Measurements from ENCODE around the gene BOD1.
"Not testable (repeated sequence)": the region's sequence is repeated elsewhere in the genome, so short reads cannot be mapped to it uniquely, and the experiment has no call there.

BOD1 gene

DNA sequence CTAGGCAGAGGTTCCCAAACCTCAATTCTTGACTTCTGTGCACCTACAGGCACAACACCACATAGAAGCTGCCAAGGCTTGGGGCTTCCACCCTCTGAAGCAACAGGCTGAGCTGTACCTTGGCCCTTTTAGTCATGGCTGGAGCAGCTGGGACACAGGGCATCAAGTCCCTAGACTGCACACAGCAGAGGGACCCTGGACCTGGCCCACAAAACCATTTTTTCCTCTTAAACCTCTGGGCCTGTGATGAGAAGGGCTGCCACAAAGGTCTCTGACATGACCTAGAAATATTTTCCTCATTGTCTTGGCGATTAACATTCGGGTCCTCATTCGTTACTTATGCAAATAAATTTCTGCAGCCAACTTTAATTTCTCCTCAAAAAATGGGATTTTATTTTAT is 30.3 kb downstream of the BOD1 start:
- H3K9me3 ChIP-seq (ENCODE audit: control insufficient read depth, insufficient read depth, low read length); H3K36me3 ChIP-seq (ENCODE audit: insufficient read depth, low read length); H3K4me1 ChIP-seq (ENCODE audit: insufficient read depth, low read length); H3K9ac ChIP-seq (ENCODE audit: low read depth, low read length): not testable (repeated sequence)

DNA sequence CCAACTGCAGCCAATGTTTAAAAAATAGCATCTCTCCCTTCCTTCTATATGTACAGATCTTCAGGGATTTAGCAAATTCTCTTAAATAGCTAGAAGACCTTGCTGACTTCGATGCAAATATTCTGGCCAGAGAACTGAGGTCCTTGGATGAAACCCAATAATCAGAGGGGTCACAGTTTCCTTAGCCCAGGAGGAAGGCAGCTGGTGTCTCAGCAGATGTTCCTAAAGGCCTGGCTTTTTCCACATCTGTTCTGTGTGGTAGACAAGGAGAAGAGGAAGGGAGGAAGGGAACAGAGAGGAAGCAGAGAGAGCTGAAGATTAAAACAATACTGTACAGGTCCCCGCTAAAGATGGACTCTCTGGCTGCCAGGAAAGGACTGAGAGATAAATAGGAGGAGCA is 33.1 kb downstream of the BOD1 start:
- H3K4me1 ChIP-seq (ENCODE audit: insufficient read depth, low read length) = no peaks in the 10 kb centered on the region
- H3K36me3 ChIP-seq (ENCODE audit: insufficient read depth, low read length) = no peaks in the 10 kb centered on the region
- H3K9me3 ChIP-seq (ENCODE audit: control insufficient read depth, insufficient read depth, low read length) = peaks cover 9% of the 10 kb centered on the region
- H3K9ac ChIP-seq (ENCODE audit: low read depth, low read length) = no peak overlapping the region

DNA sequence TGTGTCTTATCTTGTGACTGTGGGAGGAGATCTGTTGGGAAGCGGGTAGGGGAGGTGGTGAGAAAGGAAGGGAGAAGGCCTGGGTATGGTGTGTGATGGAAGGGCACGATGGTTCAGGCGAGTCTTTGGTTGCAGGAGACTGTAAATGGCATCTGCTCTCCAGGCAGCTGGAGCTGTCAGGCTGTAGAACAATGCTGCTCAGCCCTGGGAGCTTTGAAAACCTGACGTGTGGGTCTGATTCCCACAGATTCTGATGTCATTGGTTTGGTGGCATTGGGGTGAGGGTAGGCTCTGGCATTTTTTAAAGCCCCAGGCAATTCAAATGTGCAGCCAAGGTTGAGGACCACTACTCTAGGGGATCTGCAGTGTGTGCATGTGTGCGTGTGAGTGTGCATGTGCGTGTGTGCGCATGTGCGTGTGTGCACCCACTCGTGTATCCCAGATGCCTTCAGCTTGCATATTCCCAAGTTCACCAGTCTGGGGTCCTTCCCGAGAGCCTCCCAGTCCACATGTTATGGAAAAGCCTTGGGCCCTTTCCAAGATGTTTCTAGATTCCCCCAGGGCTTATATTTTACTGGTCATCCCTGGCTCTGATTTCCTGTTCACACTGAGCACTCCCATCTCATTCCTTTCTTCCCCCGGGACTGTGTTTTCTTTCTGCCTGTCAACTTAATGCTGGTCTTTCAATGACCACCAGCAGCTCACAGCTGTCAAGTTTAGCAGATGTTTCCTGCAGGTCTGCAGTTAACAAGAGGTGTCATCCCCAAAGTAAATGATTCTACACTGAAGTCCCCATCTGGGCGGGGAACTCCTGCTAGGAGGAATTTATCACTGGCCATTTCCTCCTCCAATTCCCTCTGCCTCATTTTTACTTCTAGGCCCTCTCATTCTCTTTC is 34.0 kb downstream of the BOD1 start:
- H3K4me1 ChIP-seq (ENCODE audit: insufficient read depth, low read length) = no peaks in the 10 kb centered on the region
- peaks cover 9% of the 10 kb centered on the region for H3K9me3 ChIP-seq (ENCODE audit: control insufficient read depth, insufficient read depth, low read length)
- H3K36me3 ChIP-seq (ENCODE audit: insufficient read depth, low read length) = no peaks in the 10 kb centered on the region
- no peak overlapping the region for H3K9ac ChIP-seq (ENCODE audit: low read depth, low read length)

DNA sequence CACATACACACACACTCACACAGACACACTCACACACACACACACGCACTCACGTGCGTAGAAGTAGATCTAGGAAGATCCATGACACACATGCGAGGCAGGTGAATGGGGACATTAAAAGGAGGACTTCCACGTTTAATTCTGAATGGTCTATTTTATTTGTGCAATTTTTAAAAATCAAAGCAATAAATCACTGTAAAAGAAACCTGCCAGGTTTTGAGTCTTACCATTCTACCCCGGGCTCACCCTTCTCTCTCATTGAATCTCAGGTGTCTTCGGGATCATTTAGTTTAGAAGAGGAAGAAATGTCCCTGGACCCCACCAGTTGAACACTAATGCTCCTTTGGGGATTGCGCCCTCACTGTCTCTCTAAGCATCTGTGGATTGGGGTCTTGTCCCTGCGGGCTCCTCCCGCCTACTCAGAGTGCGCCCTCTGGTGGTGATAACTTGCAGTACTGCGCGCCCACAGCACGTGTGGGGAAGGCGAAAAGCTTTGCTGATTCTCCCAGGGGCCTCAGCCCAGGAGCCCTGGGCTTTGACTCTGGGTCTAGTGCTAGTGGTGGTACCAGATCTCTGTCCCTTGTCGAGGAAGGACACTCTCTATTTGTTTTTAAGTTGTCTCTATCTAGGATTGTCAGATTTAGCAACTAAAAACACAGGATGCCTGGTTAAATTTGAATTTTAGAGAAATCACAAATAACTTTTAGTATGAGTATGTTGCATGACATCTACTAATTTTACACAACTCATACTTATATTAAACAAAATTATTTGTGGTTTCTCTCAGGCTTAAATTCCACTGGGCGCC is 34.8 kb downstream of the BOD1 start:
- Histone ChIP-seq H3K9ac (ENCODE audit: low read depth, low read length) (no peak overlapping the region), H3K36me3 (ENCODE audit: insufficient read depth, low read length) (no peaks in the 10 kb centered on the region), H3K9me3 (ENCODE audit: control insufficient read depth, insufficient read depth, low read length) (0 out of 2 replicates have a peak, but pooled peaks cover 4% of the 10 kb centered on the region), H3K4me1 (ENCODE audit: insufficient read depth, low read length) (no peaks in the 10 kb centered on the region)

DNA sequence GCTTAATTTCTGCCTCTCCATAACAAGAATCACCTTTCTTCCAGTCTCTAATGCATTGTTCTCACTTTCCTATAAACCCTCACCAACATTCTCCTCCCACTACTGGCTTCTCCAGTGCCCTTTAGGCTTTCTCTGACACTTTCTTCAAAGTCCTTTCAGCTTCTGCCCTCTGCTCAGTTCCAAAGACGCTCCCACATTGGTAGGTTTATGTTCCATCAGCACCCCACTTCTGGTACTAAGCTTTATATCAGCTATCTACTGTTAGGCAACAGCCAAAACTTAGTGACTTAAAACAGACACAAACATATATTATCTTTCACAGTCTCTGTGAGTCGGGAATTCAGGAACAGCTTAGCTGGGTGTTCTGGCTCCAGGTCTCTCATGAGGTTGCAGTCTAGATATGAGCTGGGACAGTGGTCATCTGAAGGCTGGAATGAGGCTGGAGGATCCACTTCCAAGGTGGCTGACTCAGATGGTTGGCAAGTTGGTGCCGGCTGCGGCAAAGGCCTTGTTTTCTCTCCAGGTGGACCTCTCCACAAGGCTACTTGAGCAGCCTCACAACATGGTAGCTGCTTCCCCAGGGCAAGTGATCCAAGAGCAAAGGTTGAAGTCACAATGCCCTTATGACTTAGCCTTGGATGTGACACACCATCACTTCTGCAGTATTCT is 37.4 kb downstream of the BOD1 start:
- no peaks in the 10 kb centered on the region for H3K36me3 ChIP-seq (ENCODE audit: insufficient read depth, low read length)
- no peak overlapping the region for H3K9ac ChIP-seq (ENCODE audit: low read depth, low read length)
- H3K4me1 ChIP-seq (ENCODE audit: insufficient read depth, low read length) = peaks cover 6% of the 10 kb centered on the region; the same call in 1 of the 2 replicates
- H3K9me3 ChIP-seq (ENCODE audit: control insufficient read depth, insufficient read depth, low read length) = 0 out of 2 replicates have a peak, but pooled peaks cover 4% of the 10 kb centered on the region

DNA sequence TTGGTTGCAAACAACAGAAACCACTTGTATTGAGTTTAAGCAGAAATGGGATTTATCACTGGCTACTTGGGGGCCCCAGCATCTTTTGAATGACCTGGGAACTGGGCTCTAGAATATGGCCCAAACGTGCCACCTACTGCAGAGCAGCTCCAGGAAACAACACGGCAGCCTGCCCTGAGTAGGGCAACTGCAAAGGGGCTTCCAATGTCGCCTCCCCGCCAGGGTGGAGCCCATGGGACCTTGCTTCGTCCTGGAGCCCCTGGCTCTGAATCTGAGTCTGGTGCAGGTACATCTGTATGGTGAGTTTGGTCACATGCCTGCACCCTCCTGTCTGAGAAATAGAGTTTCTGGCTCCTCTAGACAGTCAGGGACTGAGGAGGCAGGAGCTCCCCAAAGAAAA is 38.6 kb downstream of the BOD1 start:
- Histone ChIP-seq H3K9ac (ENCODE audit: low read depth, low read length) (no peak overlapping the region), H3K9me3 (ENCODE audit: control insufficient read depth, insufficient read depth, low read length) (0 out of 2 replicates have a peak, but pooled peaks cover 4% of the 10 kb centered on the region), H3K36me3 (ENCODE audit: insufficient read depth, low read length) (no peaks in the 10 kb centered on the region), H3K4me1 (ENCODE audit: insufficient read depth, low read length) (peaks cover 6% of the 10 kb centered on the region; the same call in 1 of the 2 replicates)

DNA sequence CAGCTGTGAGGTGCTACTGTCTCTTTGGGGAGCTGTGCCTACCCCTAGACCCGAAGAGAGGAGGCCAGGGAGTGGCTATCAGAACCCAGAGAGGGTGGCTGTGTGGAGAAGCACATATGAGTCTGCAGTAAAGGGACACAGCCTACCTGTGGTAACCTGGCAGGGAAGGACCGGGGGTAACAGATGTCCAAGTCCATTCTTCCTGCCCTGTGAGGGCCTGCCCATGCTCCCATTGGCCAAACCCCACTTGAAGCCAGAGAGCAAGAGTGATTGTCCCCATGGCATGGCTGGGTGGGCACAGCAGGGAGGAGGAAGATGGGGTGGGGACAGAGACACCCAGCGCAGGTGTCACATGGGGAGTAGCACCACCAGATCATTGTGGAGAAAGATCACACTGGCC is 39.3 kb downstream of the BOD1 start:
- H3K4me1 ChIP-seq (ENCODE audit: insufficient read depth, low read length) = peaks cover 6% of the 10 kb centered on the region; the same call in 1 of the 2 replicates

DNA sequence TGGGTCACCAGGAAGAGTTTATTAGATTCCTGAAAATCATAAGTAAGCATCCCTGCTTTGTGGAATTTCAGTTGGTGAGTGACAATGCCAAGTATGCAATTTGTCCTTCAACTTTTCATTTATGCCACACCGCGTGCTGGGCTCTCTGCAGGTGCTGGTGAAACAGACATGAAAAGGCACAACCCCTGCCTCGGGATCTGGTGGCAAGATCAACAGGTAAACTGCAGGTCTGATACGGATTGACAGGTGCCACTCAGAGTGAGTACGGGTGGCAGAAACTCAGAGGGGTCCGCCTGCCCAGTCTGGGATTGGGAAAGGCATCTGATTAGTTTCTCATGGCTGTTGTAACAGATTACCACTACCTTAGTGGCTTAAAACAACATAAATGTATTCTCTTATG is 40.5 kb downstream of the BOD1 start:
- H3K4me1 ChIP-seq (ENCODE audit: insufficient read depth, low read length) = peaks cover 10% of the 10 kb centered on the region; the same call in 1 of the 2 replicates
- H3K9me3 ChIP-seq (ENCODE audit: control insufficient read depth, insufficient read depth, low read length) = 0 out of 2 replicates have a peak, but pooled peaks cover 4% of the 10 kb centered on the region
- H3K9ac ChIP-seq (ENCODE audit: low read depth, low read length) = no peak overlapping the region
- H3K36me3 ChIP-seq (ENCODE audit: insufficient read depth, low read length) = no peaks in the 10 kb centered on the region

More for the DNA sequence above, 39.3 kb downstream of the BOD1 start:
- Histone ChIP-seq H3K36me3 (ENCODE audit: insufficient read depth, low read length) (no peaks in the 10 kb centered on the region), H3K9ac (ENCODE audit: low read depth, low read length) (no peak overlapping the region), H3K9me3 (ENCODE audit: control insufficient read depth, insufficient read depth, low read length) (0 out of 2 replicates have a peak, but pooled peaks cover 4% of the 10 kb centered on the region)

DNA sequence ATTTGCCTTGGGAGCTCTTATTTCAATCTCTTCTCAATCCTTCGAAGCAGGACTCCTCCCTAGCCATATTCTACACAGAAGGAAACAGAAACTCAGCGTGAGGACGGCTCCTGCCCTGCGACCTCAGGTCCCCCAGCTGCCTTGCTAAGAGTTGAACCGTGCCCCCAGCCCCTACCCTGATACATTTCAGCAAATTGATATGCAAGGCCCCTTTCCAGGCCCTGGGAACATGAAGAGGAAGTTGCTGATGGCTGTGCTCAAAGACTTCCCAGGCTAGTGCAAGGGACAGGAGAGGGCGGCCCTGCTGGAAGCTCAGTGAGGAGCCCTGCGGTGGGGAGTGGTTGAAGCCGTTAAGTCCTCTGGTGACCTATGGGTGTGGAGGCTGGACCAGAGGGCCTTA is 41.5 kb downstream of the BOD1 start:
- Histone ChIP-seq H3K36me3 (ENCODE audit: insufficient read depth, low read length) (no peaks in the 10 kb centered on the region), H3K4me1 (ENCODE audit: insufficient read depth, low read length) (peaks cover 10% of the 10 kb centered on the region; the same call in 1 of the 2 replicates), H3K9ac (ENCODE audit: low read depth, low read length) (no peak overlapping the region), H3K9me3 (ENCODE audit: control insufficient read depth, insufficient read depth, low read length) (0 out of 2 replicates have a peak, but pooled peaks cover 4% of the 10 kb centered on the region)

DNA sequence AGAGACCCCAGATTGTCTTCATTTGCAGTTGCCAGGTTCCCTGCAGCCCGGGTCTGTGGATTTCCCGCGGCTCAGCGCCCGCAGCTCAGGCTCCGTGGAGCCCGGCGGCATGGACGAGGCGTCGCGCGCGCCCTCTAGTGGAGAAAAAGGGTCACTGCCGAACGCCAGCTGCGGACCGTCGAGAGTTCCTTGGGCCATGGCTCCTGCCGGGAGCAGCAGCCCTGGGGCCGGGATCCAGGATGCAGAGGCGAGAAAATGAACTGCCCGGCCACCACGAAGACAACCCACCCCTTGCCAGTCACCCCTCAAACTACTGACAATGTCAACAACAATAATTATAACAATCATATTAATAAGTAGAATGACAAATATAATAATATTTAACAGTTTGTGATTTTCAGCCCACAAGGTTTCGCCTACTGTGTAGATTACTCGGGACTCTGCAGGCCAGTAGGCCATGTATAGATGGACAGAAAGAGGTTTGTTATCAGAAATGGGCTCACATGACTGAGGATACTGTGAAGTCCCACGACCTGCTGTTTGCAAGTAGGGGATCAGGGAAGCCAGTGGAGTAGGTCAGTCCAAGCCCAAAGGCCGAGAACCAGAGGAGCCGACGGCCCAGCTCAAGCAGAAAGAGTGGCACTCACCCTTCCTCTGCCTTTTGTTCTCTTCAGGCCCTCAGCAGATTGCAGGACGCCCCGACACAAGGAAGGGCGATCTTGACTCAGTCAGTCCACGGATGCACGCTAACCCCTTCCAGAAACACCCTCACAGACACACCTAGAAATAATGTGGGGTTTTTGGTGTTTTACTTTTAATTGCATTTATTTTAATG is 43.1 kb downstream of the BOD1 start:
- no peak overlapping the region for H3K9ac ChIP-seq (ENCODE audit: low read depth, low read length)
- peaks cover 10% of the 10 kb centered on the region; the same call in 1 of the 2 replicates for H3K4me1 ChIP-seq (ENCODE audit: insufficient read depth, low read length)

DNA sequence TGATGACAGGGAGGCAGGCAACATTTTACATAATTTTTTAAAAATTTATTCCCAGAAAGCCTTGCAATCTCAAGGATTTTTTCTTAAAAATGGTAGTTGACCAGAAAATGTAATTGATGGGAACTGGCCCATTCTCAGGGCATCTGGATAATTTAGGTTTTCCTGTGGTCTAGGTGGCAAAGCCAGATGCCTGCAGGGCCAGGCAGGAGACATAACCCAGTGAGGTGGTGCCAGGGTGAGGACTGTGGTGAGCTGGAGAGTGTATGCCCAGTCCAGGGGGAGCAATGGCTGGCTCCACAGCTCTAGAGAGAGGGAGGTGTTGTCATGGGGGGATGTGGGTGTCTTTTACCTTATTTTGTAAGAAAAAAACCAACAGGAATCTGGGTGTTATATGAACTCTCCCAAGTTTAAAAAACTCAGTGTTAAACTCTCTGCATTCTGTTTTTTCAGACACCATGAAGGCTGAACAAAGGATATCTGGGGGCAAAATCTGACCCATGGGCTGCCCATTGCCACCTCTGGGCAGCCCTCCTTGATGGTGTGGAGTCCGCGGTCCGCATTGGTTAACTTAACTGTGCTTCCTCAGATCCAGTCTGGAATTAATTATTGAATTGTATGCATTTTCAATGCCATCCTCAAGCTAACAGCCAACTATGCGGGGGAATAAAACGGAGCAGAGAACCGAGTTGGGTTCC is 43.9 kb downstream of the BOD1 start:
- H3K36me3 ChIP-seq (ENCODE audit: insufficient read depth, low read length) = no peaks in the 10 kb centered on the region
- peaks cover 10% of the 10 kb centered on the region; the same call in 1 of the 2 replicates for H3K4me1 ChIP-seq (ENCODE audit: insufficient read depth, low read length)
- no peak overlapping the region for H3K9ac ChIP-seq (ENCODE audit: low read depth, low read length)
- H3K9me3 ChIP-seq (ENCODE audit: control insufficient read depth, insufficient read depth, low read length) = 0 out of 2 replicates have a peak, but pooled peaks cover 6% of the 10 kb centered on the region

More for the DNA sequence above, 43.1 kb downstream of the BOD1 start:
- H3K36me3 ChIP-seq (ENCODE audit: insufficient read depth, low read length) = no peaks in the 10 kb centered on the region
- H3K9me3 ChIP-seq (ENCODE audit: control insufficient read depth, insufficient read depth, low read length) = 0 out of 2 replicates have a peak, but pooled peaks cover 4% of the 10 kb centered on the region

DNA sequence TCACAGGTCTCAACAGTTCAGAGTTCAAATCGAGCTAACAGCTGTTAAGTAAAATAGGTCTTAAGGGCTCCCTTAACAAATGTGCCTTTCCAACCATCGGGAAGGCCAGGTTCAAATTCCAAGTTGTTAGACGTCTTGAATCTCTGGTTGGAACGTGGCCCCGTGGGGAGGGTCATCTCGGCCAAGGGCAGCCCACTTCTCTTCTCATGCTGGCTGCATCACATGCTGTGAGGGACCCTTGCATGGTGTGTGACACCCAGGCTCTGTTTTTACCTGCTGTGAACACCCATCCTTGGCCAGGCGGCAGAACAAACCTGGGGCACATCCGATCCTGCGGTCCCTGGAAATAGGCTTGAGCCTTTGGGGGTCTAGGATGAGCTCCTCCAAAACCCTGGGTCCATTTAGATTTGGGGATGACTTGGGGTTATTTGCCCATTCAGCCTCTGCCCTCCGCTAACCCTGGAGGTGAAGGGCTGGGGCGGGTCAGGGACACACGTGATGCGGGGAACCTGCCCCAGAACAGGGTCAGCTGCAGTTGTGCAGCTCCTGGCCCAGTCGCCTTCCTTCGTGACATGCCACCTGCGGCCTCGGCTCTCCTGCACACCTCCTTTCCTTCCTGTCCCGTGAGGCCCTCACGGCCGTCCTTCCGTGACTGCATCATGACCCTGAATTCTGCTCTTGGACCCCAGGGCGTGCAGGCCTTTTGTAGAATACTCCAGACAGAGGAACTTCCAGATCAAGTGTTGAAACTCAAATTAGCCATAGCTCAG is 45.9 kb downstream of the BOD1 start:
- Histone ChIP-seq H3K9ac (ENCODE audit: low read depth, low read length) (no peak overlapping the region), H3K9me3 (ENCODE audit: control insufficient read depth, insufficient read depth, low read length) (0 out of 2 replicates have a peak, but pooled peaks cover 6% of the 10 kb centered on the region), H3K4me1 (ENCODE audit: insufficient read depth, low read length) (peaks cover 10% of the 10 kb centered on the region; the same call in 1 of the 2 replicates), H3K36me3 (ENCODE audit: insufficient read depth, low read length) (no peaks in the 10 kb centered on the region)

Measured in ES-I3 (cell line).